HG03045 (cell line): ENCODE measurements around the gene MT1B.

Experiments used
- ATAC-seq: cut with Tn5 transposase; IDR thresholded peaks from one replicate; pipeline ENCODE4 v1.9.1; 2021; ENCODE audit warnings: mild to moderate bottlenecking, moderate library complexity; ENCODE audit not compliant: unreplicated experiment

Gene MT1B

GRCh38 chr16:56651586-56651985 lies at the start of gene MT1B:
Gene MT1B (plus strand): TSS chr16:56651886. CDS start chr16:56651954, 68 bp downstream.
- ATAC-seq, result no peak

DNA sequence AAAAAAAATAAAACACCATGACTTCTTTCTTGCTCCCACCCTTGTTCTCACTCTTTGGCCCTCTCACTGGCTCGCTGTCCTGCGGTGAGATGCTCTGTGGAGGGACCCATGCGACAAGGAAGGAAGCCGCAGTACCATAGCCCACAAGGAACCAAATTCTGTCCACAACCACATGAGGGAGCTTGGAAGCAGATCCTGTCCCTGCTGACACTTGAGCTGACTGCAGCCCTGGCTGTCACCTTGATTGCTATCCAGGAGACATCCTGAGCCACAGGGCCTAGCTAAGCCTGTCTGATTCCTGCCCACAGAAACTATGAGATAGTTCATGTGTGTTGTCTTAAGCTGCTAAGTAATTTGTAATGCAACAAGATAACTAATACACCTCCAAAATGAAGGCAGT lies 48.1 kb upstream of the MT1B start:
- no peak for ATAC-seq

- ATAC-seq, result no peak
Measured at GRCh38 chr16:56604966-56605365, 46.7 kb upstream of the MT1B start.

GRCh38 chr16:56605475-56605874 lies 46.2 kb upstream of the MT1B start:
- ATAC-seq, result no peak

DNA sequence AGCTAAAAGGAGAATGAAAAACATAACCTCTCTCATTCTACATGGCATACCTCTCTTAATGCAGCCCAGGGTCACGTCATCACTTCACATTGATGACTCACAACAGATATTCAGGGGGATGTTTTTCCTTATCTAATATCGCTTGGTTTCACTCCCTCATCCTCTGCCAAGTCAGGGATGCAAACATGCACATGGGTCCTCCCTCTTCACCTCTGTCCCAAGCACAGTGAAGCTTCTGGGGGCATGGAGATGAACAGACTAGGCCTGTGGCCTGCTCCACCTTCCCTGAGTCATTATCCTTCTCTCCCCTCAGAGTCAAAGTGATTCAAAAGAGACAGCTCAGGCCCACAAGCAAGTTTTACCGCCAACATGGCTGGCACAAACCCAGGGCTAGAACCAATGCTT lies 45.6 kb upstream of the MT1B start:
- no peak for ATAC-seq

DNA sequence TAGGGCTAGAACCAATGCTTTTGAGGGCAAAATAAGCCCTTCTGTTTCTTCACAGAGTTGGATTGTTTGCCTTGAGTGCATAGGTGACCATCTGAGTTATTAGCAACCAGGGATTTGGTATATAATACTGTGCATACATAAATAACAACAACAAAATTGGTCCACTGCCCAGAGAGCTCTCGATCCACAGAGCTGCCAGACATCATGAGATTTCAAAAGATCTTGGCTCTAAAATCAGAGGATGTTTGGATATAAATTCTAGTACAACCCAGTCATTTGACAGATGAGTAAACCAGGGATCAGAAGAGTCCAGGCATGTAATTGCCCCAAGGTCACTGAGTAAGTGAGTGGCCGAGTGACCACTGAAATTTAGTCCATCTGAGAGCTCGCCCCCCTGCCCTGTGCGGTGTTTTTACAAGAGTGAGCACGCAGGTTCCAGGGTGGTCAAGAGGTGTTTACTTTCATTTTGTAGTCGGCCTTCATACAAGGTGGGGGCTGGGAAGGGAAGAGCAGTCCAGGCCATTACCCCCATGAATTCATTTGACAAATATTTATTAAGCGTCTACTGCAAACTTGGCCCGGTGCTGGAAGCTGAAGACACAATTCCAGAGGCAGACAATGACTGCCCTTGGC lies 45.1 kb upstream of the MT1B start:
- ATAC-seq, result no peak

- no peak for ATAC-seq
Measured at GRCh38 chr16:56607109-56607618, 44.5 kb upstream of the MT1B start.

DNA sequence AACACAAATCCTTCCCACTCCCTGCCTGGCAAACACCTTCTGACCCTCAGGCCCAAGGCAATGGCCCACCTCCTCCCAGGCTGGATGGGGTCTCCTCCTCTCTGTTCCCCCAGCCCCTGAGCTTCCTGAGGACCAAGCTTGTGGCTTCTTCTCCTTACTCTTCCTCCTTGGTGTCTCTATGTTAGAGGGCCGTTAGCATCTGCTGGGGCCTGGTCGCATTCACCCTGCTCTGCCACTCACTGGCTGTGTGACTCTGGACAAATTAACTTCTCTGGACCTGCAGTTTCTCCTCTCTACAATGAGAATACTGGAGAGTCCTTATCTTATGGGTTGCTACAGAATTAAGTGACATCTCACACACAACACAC lies 44.0 kb upstream of the MT1B start:
- no peak for ATAC-seq

DNA sequence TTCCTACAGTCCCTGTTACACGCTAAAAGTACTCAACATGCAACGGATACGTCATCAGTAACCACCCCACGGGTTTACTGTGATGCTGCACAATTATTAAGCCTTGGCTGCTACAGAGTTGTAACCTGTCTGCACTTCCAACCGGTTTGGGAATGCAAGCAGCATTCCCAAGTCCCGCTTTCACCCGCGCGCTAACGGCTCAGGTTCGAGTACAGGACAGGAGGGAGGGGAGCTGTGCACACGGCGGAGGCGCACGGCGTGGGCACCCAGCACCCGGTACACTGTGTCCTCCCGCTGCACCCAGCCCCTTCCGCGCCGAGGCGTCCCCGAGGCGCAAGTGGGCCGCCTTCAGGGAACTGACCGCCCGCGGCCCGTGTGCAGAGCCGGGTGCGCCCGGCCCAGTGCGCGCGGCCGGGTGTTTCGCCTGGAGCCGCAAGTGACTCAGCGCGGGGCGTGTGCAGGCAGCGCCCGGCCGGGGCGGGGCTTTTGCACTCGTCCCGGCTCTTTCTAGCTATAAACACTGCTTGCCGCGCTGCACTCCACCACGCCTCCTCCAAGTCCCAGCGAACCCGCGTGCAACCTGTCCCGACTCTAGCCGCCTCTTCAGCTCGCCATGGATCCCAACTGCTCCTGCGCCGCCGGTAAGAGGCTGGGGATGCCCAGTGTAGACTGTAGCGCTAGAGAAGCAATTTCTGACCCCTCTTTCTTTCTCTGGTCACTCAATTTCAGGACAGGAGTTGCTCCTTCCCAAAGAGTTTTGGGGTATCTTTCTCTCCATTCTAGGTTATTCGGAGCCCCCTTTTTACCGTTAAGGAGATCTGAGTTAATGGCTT lies 43.4 kb upstream of the MT1B start, which contains the start of gene MT2A:
Gene MT2A (plus strand): TSS at position 542 of the 833 bp plus-strand sequence. CDS start 72 bp downstream, at position 614.
- ATAC-seq, result peak; percentile 89

DNA sequence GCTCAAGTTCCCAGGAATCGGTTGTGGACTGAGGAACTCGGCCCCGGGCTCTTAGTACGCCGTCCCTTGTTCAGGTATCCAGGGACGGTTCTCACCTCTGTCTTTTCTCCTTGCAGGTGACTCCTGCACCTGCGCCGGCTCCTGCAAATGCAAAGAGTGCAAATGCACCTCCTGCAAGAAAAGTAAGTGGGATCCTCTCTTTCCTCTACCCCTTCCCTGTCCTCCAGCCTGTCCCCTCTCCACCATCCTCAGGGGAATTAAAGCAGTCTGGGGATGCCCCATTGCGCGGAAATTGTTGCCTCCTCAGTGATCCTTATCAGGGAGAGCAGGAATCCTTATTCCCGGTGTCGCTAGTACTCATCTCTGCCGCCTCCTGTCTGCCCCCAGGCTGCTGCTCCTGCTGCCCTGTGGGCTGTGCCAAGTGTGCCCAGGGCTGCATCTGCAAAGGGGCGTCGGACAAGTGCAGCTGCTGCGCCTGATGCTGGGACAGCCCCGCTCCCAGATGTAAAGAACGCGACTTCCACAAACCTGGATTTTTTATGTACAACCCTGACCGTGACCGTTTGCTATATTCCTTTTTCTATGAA lies 42.7 kb upstream of the MT1B start:
- no peak for ATAC-seq

DNA sequence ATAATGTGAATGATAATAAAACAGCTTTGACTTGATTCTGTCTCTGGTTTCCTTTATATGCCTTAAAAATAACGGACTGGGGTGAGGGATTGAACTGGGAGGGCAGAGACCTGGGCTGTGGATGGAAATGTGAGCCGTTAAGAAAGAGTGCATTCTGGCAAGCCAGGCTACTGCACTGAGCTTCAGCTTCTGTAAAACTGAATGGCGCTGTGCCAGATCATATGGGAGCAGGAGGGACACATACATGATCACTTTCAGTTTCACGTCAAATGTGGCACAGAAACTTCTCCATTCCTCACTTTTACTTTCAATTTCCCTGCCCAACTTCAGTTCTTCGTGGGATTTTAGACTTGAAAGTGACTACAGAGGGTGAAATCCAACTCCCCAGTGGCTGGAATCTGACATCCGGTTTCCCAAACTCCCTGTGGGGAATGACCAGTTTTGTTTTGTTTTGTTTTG lies 42.2 kb upstream of the MT1B start:
- ATAC-seq, result peak; percentile 31

DNA sequence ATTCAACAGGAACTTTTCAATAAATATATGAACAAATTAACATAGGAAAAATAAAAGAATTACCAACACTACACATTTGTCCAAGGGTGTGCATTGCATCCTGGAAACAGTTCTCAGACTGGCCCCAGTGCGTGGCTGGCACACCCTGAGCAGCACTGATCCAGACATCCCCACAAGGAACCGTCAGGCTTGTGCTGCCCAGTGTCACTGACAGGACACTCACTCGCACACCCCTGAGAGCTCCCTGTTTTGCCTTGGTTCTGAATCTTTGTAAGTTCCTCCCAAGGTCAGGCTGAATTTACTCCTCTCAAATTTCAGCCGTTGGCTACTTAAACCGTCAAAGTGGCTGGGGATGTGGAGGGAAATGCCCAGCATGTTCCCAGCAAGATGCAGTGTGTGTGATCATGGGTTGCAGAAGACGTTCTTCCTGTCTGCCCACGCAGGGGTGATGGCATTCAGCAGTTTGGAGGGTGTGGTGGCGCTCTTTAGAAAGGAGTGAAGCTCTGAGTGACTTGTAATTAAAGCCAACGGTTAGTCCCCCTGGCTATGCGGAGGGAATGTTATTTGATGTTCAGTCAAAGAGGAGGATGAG lies 41.6 kb upstream of the MT1B start:
- no peak for ATAC-seq

DNA sequence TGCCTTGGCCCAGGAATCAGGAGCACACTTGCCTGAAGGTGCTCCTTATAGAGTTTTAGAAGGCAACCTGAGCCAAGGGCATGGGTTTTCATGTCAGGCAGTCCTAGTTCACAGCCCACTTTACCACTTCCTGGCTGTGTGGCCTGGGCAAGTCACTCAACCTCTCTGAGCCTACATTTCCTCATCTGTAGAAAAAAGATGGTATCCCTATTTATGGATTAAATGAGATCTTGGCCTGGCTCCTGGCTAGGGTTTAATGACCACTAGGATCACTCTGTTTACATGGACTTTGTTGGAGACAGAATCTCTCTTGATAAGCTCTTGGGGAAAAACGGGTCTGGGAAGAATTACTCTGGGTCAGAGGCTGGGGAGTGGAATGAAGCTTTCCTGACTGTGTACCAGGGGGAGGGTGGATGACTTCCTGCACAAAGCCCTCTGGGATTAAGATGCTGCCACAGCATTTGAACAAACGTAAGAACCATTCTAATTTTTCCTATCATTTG lies 41.0 kb upstream of the MT1B start:
- no peak for ATAC-seq

GRCh38 chr16:56611281-56611833 lies 40.3 kb upstream of the MT1B start:
- ATAC-seq, result no peak

GRCh38 chr16:56613706-56614105 lies 38.0 kb upstream of the MT1B start:
- no peak for ATAC-seq

DNA sequence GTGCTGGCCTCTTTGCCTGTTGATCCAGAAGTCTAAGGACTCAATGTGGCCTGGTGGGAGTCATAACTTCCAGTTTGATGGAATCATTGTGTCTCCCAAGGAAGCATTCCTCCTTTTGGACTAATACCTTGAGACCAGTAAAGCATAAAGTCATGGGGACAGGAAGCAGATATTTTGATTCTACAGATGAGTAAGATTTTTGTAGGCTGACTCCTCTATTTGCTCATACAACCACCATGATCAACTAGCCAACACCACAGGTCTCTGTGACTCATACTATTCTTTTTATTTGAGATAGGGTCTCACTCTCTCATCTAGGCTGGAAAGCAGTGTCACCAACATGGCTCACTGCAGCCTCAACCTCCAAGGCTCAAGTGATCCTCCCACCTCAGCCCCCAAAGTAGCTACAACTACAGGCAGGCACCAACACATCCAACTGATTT lies 37.1 kb upstream of the MT1B start:
- ATAC-seq, result no peak

DNA sequence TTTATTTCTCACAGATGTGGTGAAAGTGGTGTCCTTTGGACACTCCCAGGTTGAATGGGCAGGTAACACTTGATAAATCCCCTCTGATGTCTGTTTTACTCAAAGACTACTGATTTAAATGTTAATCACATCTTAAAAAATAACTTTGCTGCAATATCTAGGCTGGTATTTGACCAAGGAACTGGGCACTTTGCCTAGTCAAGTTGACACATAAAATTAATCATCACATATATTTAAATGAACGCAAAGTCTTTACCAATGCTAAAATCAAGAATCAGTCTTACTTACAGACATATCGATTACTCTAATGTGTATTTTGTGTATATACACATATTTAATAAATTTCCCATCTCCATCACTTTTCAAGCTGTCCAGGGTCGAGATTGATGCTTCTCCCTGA lies 36.3 kb upstream of the MT1B start:
- no peak for ATAC-seq

DNA sequence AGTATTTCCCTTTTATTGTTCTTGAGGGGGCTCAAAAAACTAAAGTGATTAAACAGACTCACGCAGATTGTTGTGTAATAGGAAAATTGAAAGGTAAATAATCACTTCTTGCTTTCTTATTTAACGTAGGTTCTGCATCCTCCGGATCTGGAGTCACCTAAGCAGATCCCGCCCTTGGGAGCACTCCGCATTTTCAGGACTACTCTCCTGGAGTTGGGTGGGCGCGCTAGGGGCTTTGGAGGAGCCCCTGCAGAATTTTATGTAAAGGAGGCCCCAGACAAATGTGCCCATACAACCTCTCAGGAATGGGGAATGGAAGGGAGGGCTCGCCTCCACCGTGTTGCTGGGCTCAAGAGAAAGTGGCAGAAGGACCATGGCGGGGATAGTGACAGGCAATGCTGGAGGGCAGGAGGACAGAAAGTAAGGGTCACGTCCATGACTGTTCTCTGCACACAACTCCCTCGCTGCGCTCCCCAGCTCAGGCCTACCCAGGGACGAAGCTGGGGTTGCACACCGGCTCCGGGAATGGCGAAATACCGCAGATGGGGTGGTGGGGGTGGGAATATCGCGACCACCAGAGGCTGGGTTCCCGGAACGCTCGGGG lies 35.0 kb upstream of the MT1B start:
- ATAC-seq, result no peak

- ATAC-seq, result no peak
Measured at GRCh38 chr16:56617212-56618085, 34.2 kb upstream of the MT1B start.
